H1 (cell line): ENCODE measurements around the gene FHIP2A. TPM values are rescaled to one million over a fixed set of nuclear protein-coding genes. Genes with fewer than 3 reads are reported as not detected.

Experiments used
- CTCF ChIA-PET: fragments of 300-600 bp; sonication (Branson Sonifier 250); formaldehyde crosslinking; loops from one replicate; lab custom pipeline; 2021; ENCODE audit not compliant: partially characterized antibody; lab: Charles Lee
- POLR2A ChIA-PET: fragments of 300-600 bp; sonication (Branson Sonifier 250); formaldehyde crosslinking; loops from one replicate; lab custom pipeline; 2021; ENCODE audit warnings: inconsistent platforms; ENCODE audit not compliant: partially characterized antibody; lab: Charles Lee
- DNase-seq, 2 experiments: peaks; one replicate each; pipeline versions ENCODE4 v3.0.0 to v3.0.0-alpha.2; 2010 to 2022; ENCODE audit warnings: low spot score in 2 of 2, low read depth in 1 of 2, mixed read lengths in 1 of 2
- FAIRE-seq: peaks from 2 replicates; lab custom pipeline; 2011; peaks lifted over from hg19 to GRCh38; lab: Jason Lieb, UNC
- H2AFZ ChIP-seq: 2 replicates; pipeline ENCODE4 v1.8.1; 2012; ENCODE audit warnings: low read length, inconsistent platforms
- H2AK5ac ChIP-seq: 2 replicates; pipeline ENCODE4 v1.6.1; 2013; ENCODE audit warnings: low read depth, low read length
- H2BK120ac ChIP-seq: replicated peaks from 2 replicates; pipeline ENCODE3; 2013; ENCODE audit warnings: low read depth, low read length, inconsistent platforms
- H2BK12ac ChIP-seq: 2 replicates; pipeline ENCODE4 v1.6.1; 2013; ENCODE audit warnings: low read depth, low read length
- H2BK15ac ChIP-seq: 2 replicates; pipeline ENCODE4 v1.6.1; 2013; ENCODE audit warnings: low read length
- H2BK20ac ChIP-seq: 2 replicates; pipeline ENCODE4 v1.6.1; 2013; ENCODE audit warnings: low read length
- H2BK5ac ChIP-seq: 2 replicates; pipeline ENCODE4 v1.6.1; 2013; ENCODE audit warnings: low read depth, low read length
- H3K14ac ChIP-seq: 2 replicates; pipeline ENCODE4 v1.6.1; 2013; ENCODE audit warnings: inconsistent platforms; ENCODE audit not compliant: insufficient read length
- H3K18ac ChIP-seq: 2 replicates; pipeline ENCODE4 v1.6.1; 2013; ENCODE audit warnings: low read length; ENCODE audit errors: extremely low read depth
- H3K23ac ChIP-seq: 2 replicates; pipeline ENCODE4 v1.6.1; 2013; ENCODE audit warnings: inconsistent platforms; ENCODE audit not compliant: insufficient read length
- H3K23me2 ChIP-seq: 2 replicates; pipeline ENCODE4 v1.6.1; 2013; ENCODE audit warnings: low read depth, low read length
- H3K27ac ChIP-seq: 2 replicates; pipeline ENCODE4 v1.6.1; 2011; ENCODE audit warnings: low read depth, low read length, inconsistent platforms
- H3K27me3 ChIP-seq, 4 experiments: replicated peaks in 1 of 4; 1 replicate in 1 of 4; 2 replicates in 3 of 4; pipeline versions ENCODE4 v1.6.1 to v1.8.1; 2011 to 2013; ENCODE audit warnings: low read length in 3 of 4, mild to moderate bottlenecking in 3 of 4, inconsistent platforms in 2 of 4, mixed read lengths in 2 of 4, moderate library complexity in 1 of 4; ENCODE audit not compliant: control insufficient read depth in 3 of 4, insufficient read depth in 3 of 4; ENCODE audit errors: extremely low read depth in 1 of 4
- H3K36me3 ChIP-seq, 4 experiments: 2 replicates each; pipeline versions ENCODE4 v1.6.1 to v1.8.1; 2011 to 2013; ENCODE audit warnings: mild to moderate bottlenecking in 4 of 4, low read length in 3 of 4, moderate library complexity in 2 of 4, control low read depth in 1 of 4, inconsistent platforms in 1 of 4; ENCODE audit not compliant: insufficient read depth in 4 of 4, control insufficient read depth in 2 of 4
- H3K4ac ChIP-seq: replicated peaks from 2 replicates; pipeline ENCODE3; 2013; ENCODE audit warnings: low read length, low read depth, mixed read lengths, inconsistent platforms; ENCODE audit not compliant: insufficient read length
- H3K4me1 ChIP-seq, 4 experiments: replicated peaks in 1 of 4; 1 replicate in 1 of 4; 2 replicates in 3 of 4; pipeline versions ENCODE4 v1.6.1 to v1.8.1; 2011 to 2013; ENCODE audit warnings: low read length in 3 of 4, inconsistent platforms in 2 of 4, mixed read lengths in 1 of 4; ENCODE audit not compliant: insufficient read depth in 4 of 4, control insufficient read depth in 3 of 4
- H3K4me2 ChIP-seq, 2 experiments: 2 replicates each; pipeline versions ENCODE4 v1.6.1 to v1.8.1; 2011 to 2013; ENCODE audit warnings: low read depth in 2 of 2, low read length in 2 of 2, control low read depth in 1 of 2, inconsistent platforms in 1 of 2, mild to moderate bottlenecking in 1 of 2; ENCODE audit not compliant: insufficient read depth in 1 of 2
- H3K4me3 ChIP-seq, 4 experiments: fragments of 200-600, 300-600 bp in 1 of 4; sonication (generic), shearing (Covaris generic), sonication (Bioruptor Twin) in 1 of 4; 2 replicates each; pipeline versions ENCODE4 v1.5.1 to v1.8.1; 2011 to 2016; ENCODE audit warnings: low read length in 4 of 4, low read depth in 3 of 4, control low read depth in 2 of 4, inconsistent platforms in 2 of 4, mild to moderate bottlenecking in 2 of 4, mixed read lengths in 1 of 4, moderate library complexity in 1 of 4; ENCODE audit not compliant: insufficient read depth in 2 of 4; ENCODE audit errors: extremely low read depth in 1 of 4
- H3K56ac ChIP-seq: replicated peaks from 2 replicates; pipeline ENCODE3; 2013; ENCODE audit warnings: low read depth, mild to moderate bottlenecking, mixed read lengths, low read length, inconsistent platforms; ENCODE audit not compliant: insufficient read length
- H3K79me1 ChIP-seq: 2 replicates; pipeline ENCODE4 v1.6.1; 2013; ENCODE audit warnings: low read depth, low read length, control low read depth
- H3K79me2 ChIP-seq, 2 experiments: 2 replicates each; pipeline versions ENCODE4 v1.6.1 to v1.8.1; 2012 to 2013; ENCODE audit warnings: low read length in 2 of 2, mild to moderate bottlenecking in 2 of 2, inconsistent platforms in 1 of 2; ENCODE audit not compliant: insufficient read depth in 2 of 2, control insufficient read depth in 1 of 2
- H3K9ac ChIP-seq, 4 experiments: replicated peaks in 1 of 4; 1 replicate in 1 of 4; 2 replicates in 3 of 4; pipeline versions ENCODE4 v1.6.1 to v1.8.1; 2011 to 2013; ENCODE audit warnings: low read depth in 3 of 4, low read length in 3 of 4, control low read depth in 2 of 4, mild to moderate bottlenecking in 2 of 4, moderate library complexity in 2 of 4, inconsistent platforms in 1 of 4; ENCODE audit errors: extremely low read depth in 1 of 4
- H3K9me3 ChIP-seq, 2 experiments: 2 replicates each; pipeline versions ENCODE4 v1.6.1 to v1.8.1; 2012 to 2013; ENCODE audit warnings: mild to moderate bottlenecking in 2 of 2, moderate library complexity in 2 of 2, control low read depth in 1 of 2, inconsistent platforms in 1 of 2, low read depth in 1 of 2, low read length in 1 of 2, mixed read lengths in 1 of 2; ENCODE audit not compliant: insufficient read depth in 2 of 2
- H4K20me1 ChIP-seq, 2 experiments: replicated peaks in 1 of 2; 2 replicates each; pipeline versions ENCODE3 to v1.8.1; 2011 to 2013; ENCODE audit warnings: inconsistent platforms in 2 of 2, low read length in 2 of 2, mild to moderate bottlenecking in 1 of 2; ENCODE audit not compliant: insufficient read depth in 2 of 2, control insufficient read depth in 1 of 2
- H4K5ac ChIP-seq: 2 replicates; pipeline ENCODE4 v1.6.1; 2013; ENCODE audit warnings: low read length, low read depth, mixed read lengths, inconsistent platforms; ENCODE audit not compliant: insufficient read length
- H4K8ac ChIP-seq: 2 replicates; pipeline ENCODE4 v1.8.0; 2013; ENCODE audit warnings: mild to moderate bottlenecking, moderate library complexity, low read length, inconsistent platforms; ENCODE audit not compliant: insufficient read depth; ENCODE audit errors: extremely low read depth
- H4K91ac ChIP-seq: replicated peaks from 2 replicates; pipeline ENCODE3; 2013; ENCODE audit warnings: low read length, mixed read lengths, inconsistent platforms; ENCODE audit not compliant: insufficient read length
- CBX5 ChIP-seq: fragments of 300-800, 300-1000 bp; sonication (generic); IDR thresholded peaks from 2 replicates; pipeline ENCODE4 v1.7.1; 2016; ENCODE audit warnings: antibody characterized with exemption, low read length, low read depth
- SP1 ChIP-seq: IDR thresholded peaks from 2 replicates; pipeline ENCODE4 v1.6.1; 2011; ENCODE audit warnings: low read depth, low read length
- ZNF274 ChIP-seq: IDR thresholded peaks from 2 replicates; pipeline ENCODE4 v1.7.0; 2012; ENCODE audit warnings: low read length, borderline replicate concordance; ENCODE audit errors: extremely low read depth
- WGBS, 2 experiments: shearing (Covaris generic) in 1 of 2; methylation state at CpG; one replicate each; pipeline versions ENCODE4 v1.1.6 to v1.1.7; 2013 to 2015; ENCODE audit warnings: low lambda C conversion rate in 2 of 2, mixed read lengths in 2 of 2, inconsistent platforms in 1 of 2, low coverage in 1 of 2, missing lambda C conversion rate in 1 of 2; ENCODE audit not compliant: insufficient replicate concordance in 2 of 2, insufficient coverage in 1 of 2, insufficient read length in 1 of 2; ENCODE audit errors: extremely low coverage in 1 of 2, missing lambda C conversion rate in 1 of 2; 5-methylcytosine and 5-hydroxymethylcytosine counted together
- polyA plus RNA-seq, 7 experiments: library from polyadenylated mRNA; depleted of rRNA in 3 of 7; stranded (reverse) in 5 of 7; unstranded in 2 of 7; fragments of >200 nt in 5 of 7; fragments of 200-250 nt in 2 of 7; gene quantifications; 1 replicate in 5 of 7; 2 replicates in 1 of 7; 4 replicates in 1 of 7; pipeline versions ENCODE4 v1.2.1 to v1.2.3, GENCODE V29; 2011 to 2013; ENCODE audit warnings: missing spikeins in 2 of 7, mixed read lengths in 2 of 7
- total RNA-seq: library from RNA; stranded (reverse); fragmentation: NEBNext Ultra II Directional; extraction: Animal tissue kit (Norgen Biotek cat#: 25700); gene quantifications from 2 replicates; pipeline ENCODE4 v1.2.1, GENCODE V29; 2021

FHIP2A gene
- total and polyA plus RNA-seq, 2 of the 8 experiments (the other 6 are each of a cell fraction or from before 2014, with no cell fraction given), result 4.5 to 15.0 TPM

- no peak overlapping the region for H3K23ac ChIP-seq
- DNase-seq, result no peak
- no peak overlapping the region for H2BK5ac ChIP-seq
- ChIA-PET CTCF (interaction anchor here (0.6 to 1.0 kb wide), 2 partner anchors 22 to 531 kb away, joined by 3 read pairs; no protein-coding TSS in a partner anchor), POLR2A (no interaction called here)
- H2BK12ac ChIP-seq, result no peak overlapping the region
- H2BK20ac ChIP-seq, result no peak overlapping the region
- H3K14ac ChIP-seq, result no peak overlapping the region
- no peaks in the 10 kb centered on the region for H4K20me1 ChIP-seq
- H4K8ac ChIP-seq, result no peak overlapping the region
- H3K79me2 ChIP-seq, result no peaks in the 10 kb centered on the region
- WGBS, 2 experiments, result 89% methylated on average over 2 of the region's 2 CpGs; no CpG with 5 or more reads in 1 of the 2 experiments
- H3K18ac ChIP-seq, result no peak overlapping the region
- no peaks in the 10 kb centered on the region for H3K23me2 ChIP-seq
- no peak overlapping the region for H3K4me2 ChIP-seq
- no peak overlapping the region for H3K9ac ChIP-seq
- no peak overlapping the region for H2BK15ac ChIP-seq
- H4K91ac ChIP-seq, result no peak overlapping the region
- no peaks in the 10 kb centered on the region for H3K4me1 ChIP-seq
- H2AK5ac ChIP-seq, result no peak overlapping the region
- no peaks in the 10 kb centered on the region for H3K36me3 ChIP-seq
- no peak overlapping the region for H2AFZ ChIP-seq
- no peaks in the 10 kb centered on the region; a peak in 1 of 7 replicates for H3K27me3 ChIP-seq
- no peak overlapping the region for H3K27ac ChIP-seq
- H3K56ac ChIP-seq, result no peak overlapping the region
- H4K5ac ChIP-seq, result no peak overlapping the region
- no peak overlapping the region for H3K4me3 ChIP-seq
- no peak overlapping the region for H2BK120ac ChIP-seq
- FAIRE-seq, result no peak
- H3K4ac ChIP-seq, result no peak overlapping the region
- H3K9me3 ChIP-seq, result peaks cover 0 to 5% of the 10 kb centered on the region in 2 experiments; a peak in 1 of 4 replicates
- no peaks in the 10 kb centered on the region for H3K79me1 ChIP-seq
- TF ChIP-seq CBX5 (no peak), ZNF274 (no peak), SP1 (no peak)
These were observed 12.6 kb upstream of the FHIP2A start for GRCh38 chr10:114808982-114809381.
